HK-2 (cell line): ENCODE results near the gene INHBA.

Source experiments
- DNase-seq: peaks from one replicate; pipeline ENCODE4 v3.0.0-alpha.2; 2018; ENCODE audit not compliant: unreplicated experiment

The INHBA gene

DNA sequence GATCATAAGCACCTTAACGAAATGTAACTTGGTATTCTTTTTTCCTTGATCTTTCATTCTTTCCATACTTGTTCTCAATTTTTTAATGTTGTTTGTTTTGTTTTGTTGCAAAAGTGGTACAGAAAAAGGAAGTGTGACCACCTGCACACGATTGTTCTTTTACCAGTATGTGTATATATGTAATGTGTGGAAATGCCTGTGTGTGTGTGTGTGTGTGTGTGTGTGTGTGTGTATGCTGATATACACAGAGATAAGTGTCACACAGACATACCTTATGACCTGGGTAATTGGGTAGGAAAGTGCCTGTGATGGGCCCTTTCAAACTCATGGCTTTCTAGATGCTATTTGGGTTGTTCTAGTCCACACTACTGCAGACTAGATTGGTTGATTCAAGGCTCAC lies 14.0 kb downstream of the INHBA start:
- no peak for DNase-seq

DNA sequence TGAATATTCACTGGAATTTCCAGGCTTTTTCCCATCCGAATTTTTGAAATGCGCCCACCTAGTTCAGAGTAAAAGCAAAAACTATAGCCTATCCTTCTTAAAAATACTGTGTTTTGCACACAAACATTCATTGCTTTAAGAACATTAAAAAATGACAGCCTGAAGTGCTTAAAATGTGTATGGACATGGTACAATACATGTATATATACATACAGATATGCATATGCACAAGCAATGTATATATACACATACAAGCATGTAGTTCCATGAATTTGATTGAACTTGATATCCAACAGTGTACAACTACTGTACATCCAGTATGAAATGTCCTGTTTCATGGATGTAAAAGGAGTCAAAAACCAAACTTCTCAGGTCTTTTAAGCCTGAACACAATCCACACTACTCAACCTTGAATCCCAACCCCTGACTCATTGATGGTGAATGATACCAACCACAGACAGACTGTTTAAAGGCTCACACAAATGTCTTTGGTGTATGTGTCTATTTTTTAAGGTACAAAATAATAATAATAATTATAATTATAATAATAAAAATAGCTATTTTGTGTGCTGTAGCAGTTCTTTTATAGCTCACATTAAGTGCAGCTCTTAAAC lies 14.8 kb downstream of the INHBA start:
- no peak for DNase-seq

DNA sequence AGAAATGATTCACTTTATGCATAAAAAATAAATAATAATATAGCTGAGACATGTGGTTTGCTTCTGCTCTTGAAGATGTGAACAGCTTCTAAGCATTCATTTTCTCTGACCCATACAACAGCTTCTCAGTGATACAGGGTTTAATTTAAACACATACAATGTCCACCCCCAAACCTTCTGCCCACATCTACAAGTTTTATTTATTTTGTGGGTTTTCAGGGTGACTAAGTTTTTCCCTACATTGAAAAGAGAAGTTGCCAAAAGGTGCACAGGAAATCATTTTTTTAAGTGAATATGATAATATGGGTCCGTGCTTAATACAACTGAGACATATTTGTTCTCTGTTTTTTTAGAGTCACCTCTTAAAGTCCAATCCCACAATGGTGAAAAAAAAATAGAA lies 17.2 kb downstream of the INHBA start:
- DNase-seq = no peak

DNA sequence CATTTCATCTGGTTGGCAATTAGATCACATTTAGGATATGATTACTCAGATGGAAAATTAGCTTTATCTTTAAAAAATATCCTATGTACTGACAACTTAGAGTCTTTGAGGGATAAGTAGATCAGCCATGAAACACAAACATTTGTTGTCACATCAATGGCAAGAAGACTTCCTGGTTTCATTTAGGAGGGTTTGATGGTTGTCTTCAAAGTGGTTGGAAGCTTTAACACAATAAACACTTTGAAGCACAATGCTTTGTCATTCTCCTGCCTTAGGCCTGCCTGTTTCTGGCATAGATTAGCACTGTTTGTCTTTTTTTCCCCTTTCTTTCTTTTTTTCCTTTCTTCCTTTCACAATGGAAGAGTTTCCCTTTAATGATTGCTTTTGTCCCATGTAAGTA lies 20.5 kb downstream of the INHBA start:
- DNase-seq = no peak

DNA sequence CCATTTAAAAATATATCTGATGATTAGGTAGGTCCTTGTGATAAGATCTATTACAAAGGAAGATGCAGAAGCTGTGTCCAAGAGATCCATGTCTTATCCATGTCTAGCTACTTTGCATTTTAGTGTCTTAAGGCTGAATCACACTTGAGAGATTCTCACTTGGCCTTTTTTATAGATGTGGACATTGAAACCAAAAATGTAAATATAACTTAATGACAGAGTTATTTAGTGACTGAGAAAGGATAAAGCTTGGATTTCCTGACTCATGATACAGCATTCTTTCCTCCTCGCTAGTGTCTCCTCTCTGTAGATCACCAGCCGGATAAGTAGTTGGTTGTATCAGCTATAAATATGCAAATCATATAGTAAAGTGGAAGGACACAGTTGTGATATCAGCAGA lies 23.3 kb downstream of the INHBA start:
- no peak for DNase-seq

DNA sequence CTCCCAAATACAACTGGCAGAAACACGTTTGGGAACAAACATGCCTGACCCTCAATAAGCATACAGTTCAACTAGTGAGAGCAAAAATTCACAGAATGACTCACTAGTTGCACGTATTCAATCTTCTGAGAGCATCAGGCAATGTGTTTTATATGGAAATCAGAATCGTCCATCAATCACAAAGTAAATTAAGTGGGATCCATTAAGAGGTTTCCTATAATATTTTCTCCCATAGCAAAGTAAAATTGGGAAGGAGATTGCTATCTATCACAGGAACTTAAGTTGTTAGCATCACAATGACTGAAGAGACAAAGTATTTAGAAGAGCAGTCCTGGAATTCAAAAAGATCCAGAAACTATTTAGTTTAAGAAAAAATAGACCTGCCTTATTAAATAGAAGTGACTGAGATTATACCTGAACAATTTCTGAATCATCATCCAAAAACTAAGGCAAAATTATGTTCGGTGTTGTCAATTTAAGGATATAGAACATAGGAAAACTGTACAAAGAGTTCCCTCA lies 28.3 kb downstream of the INHBA start:
- DNase-seq = no peak

DNA sequence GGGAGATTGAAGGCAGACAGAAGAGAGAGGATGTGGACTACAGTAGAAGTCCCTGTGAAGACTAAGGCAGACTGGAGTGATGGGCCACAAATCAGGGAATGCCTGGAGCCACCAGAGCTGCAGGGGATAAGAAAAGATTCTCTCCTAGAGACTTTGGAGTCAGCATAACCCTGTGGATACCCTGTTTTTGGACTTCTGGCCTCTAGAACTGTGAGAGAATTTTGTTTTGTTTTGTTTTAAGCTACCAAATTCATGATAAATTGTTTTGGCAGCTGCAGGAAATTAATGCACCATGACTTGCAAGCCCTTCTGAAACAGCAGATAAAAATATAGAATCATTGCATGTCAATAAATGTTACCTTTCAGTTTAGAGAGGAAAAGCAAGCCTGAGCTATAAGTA lies 41.3 kb downstream of the INHBA start:
- no peak for DNase-seq

DNA sequence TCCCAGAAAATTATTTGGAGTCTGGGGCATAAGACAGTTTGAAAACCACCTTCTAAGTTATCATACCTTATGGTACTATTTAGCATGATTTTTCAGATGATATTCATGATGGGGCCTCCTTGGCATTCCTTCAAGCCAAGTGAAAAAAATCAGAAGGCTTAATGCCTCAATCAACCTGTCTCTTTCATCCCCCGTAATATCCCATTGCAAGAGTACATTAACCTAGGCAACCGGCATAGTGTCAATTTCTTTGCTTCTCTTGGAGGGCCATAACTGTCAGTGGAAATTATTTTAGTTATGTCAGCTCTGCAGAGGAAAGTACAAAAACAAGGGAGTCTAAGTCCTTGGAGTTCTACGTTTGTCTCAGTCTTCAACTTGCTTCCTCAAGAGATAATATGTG lies 43.4 kb downstream of the INHBA start:
- DNase-seq = no peak

DNA sequence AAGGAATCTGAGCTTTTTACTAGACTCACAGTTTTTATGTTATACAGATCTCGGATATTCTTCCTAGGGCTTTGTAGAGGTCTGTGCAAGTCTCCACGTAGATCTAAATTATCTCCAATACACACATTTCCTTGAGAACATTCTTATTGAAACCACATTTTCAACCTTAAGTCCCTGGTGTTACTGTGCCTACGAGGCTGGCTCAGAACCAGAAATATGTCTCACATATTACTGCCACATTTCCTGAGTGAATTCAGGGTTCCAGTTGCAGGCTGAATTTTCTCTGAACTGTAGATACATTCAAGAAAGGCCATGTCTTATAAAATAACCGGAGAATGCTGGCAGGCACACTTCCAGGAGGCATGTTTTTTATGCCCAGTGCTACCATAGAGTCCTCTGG lies 46.5 kb downstream of the INHBA start:
- no peak for DNase-seq

DNA sequence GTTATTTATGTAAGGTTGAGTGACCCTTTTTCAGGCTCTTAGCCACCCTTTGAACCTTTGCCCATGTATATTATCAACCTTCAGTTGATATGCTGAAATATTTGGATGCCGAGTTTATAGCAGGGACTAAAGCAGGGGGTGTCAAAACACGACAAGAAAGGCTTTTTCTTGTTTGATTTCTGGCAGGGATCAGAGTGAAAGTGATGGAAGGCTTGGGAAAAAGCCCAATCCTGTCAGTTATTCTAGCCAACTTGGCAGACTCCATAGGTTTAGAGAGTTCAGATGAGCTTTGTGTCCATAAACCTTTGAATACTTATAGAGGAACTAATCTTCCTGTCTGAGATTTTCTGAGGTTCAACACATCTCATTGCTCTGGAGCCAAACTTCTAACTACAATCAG lies 47.5 kb downstream of the INHBA start:
- no peak for DNase-seq

DNA sequence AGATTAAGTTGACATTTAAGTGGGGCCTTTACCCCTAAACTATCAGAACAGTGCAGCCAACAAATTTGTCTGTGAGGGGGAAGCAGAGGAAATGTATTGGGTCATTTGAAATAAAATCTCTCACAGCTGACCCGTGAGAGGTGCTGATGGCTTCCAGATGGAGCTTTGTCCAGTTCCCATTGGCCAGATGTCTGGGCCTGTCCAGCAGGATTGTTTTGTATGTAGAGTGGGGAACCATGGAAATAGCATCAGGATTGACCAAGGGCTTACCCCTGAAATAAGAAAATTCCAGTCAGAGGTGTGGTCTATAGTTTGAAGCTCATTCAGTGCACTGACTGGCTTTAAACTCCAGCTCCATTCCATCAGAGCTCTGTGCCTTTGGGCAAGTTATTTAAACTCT lies 50.6 kb downstream of the INHBA start:
- no peak for DNase-seq

DNA sequence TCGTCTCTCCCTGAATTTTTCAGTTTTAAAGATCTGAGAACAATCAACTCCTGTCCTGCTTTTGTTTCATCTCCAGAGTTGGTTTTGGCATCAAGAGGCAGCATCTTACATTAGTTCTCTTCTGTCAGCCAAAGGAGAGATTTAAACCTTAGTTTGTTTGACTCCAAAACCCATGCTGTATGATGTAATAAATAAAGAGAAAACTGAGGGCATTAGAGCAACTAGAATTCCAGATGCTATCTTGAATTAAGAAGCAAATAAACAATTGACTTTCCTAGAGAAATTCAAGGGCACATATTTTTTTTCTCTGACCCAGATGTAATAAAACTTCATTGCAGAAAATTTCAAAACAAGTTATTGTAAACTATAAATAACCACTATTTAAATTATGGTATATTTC lies 54.4 kb downstream of the INHBA start:
- no peak for DNase-seq

DNA sequence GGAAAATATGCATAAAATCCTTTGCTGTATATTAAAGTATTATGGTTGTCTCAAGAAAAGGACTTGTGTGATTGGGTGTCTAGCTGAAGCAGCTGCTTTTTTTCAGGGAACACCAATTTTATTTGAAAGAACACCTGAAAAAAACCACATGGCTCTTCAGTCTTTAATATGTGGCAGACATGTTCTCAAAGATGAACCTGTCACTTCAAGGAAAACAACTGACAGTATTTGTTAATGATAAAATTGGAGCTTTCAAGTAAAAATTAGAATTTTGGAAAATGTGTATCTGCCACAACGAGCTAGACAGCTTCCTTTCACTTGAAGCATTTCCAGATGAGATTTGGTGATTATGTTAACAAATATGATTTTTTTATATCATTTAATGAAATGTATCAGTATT lies 59.3 kb downstream of the INHBA start:
- DNase-seq = no peak

DNA sequence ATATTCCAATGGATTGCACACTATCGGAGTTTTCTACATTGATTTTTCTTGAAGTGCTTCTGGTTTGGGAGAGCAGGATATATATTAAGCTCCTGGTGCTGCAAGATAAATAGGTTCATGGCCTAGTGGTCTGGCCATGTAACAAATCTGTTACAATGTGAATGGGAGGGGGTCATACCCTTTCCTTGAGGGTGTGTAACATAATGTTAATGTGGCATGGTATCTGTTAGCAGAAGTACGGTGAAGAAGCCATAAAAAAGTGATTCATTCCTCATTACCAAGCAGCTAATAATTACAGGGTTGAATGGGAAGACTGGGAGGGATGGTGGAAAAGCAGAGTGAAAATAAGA lies 61.2 kb downstream of the INHBA start:
- DNase-seq = no peak

DNA sequence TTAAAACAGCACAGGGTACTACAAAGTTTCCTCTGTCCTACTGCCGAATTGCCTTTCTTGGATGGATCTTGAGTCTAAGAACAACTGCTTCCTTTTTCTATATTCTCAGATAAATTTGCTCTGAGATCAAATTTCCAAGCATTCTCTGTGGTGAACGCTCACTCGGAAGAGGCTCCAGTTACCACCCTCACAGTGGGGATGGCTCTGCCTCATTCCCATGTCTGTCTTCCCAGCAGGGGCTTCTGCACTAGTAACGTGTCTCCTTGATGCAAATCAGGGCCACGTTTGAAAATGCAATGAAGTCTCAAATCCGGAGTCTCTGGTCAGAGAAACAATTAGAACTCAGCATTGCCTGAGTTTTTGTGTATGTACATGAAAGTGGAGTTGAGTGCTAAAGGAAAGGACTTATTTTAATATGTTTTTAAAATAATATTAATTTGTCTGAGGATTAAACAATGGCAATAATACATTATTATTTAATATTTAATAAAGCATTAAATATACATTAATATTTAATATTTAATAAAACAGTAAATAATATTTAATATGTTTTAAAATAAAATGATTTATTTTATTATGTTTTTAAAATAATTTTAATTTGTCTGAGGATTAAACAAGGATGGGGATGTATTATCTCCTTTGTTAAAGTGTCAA lies 61.8 kb downstream of the INHBA start:
- no peak for DNase-seq

DNA sequence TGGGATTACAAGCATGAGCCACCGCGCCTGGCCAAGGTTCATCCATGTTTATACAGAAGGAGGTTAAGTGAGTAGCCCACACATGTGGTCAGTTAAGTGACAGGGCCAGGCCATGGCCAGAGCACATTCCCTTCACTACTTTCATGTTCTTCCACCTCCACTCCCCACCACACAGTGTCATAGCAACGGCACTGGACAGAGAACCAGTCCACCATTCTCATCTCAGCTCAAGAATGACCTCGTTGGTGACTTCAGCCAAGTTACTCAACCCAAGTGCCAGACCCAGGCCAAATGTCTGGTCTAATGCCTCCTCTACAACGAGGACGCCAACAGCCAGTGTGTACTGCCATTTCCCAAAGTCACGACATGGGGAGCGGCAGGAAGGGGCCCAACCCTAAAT lies 62.4 kb downstream of the INHBA start:
- DNase-seq = no peak

DNA sequence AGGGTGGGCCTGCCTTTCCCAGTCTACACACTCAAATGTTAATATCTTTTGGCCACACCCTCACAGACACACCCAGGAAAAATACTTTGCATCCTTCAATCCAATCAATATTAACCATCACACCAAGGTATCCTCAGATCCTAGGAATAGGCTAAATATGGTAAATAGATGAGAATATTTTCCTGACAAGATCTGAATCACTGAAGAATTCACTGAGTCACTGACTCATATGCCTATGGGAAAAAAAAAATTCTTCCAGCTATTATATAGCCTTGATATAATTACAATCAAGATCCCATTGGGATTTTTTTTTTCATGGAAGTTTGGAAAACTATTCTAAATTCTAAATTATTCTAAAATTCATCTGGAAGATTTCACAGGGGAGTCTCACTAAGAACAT lies 65.8 kb downstream of the INHBA start:
- no peak for DNase-seq
